GM19324 (cell line): ENCODE results near the gene NRTN.
"Not testable (repeated sequence)": the region's sequence is repeated elsewhere in the genome, so short reads cannot be mapped to it uniquely, and the experiment has no call there.

Experiments used
- ATAC-seq: cut with Tn5 transposase; IDR thresholded peaks from one replicate; pipeline ENCODE4 v1.9.1; 2021; ENCODE audit warnings: mild to moderate bottlenecking, moderate library complexity; ENCODE audit not compliant: unreplicated experiment, low FRiP score

The NRTN gene

GRCh38 chr19:5832527-5833216, 27.8 kb downstream of the NRTN start:
- ATAC-seq: no peak

GRCh38 chr19:5837761-5838352, 33.0 kb downstream of the NRTN start:
- ATAC-seq: no peak

DNA sequence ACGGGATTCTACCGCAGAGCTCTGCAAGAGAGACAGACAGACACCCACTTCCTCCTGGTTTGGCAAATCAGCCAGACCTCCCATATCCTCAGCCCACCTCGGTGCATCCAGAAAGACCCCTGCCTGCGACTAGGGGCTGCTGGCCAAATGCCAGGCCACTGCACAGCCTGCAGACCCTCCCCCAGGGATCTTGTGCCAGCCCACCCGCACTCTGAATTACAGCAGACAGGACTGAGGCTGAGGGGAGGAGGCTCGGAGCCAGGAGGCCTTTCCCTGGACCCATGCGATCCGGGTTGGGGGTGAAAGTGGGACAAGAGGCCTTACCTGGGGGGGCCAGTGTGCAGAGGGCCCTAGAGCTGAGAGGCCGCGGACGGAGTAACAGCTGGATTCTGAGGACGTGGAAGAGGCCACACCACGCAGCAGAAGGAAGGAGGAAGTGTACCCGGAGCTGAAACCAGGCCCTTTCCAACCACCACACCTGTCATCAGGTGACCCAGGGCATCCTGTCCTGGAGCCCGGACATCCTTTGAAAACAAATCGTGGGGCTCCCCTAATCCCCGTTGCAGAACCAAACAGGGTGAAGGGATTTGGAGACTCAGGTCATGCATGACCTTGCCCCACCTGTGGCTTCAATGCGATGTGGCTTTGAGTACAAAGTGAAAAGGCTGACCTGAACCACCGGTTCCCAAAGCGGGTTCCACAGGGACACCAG, 33.6 kb downstream of the NRTN start:
- ATAC-seq: no peak

DNA sequence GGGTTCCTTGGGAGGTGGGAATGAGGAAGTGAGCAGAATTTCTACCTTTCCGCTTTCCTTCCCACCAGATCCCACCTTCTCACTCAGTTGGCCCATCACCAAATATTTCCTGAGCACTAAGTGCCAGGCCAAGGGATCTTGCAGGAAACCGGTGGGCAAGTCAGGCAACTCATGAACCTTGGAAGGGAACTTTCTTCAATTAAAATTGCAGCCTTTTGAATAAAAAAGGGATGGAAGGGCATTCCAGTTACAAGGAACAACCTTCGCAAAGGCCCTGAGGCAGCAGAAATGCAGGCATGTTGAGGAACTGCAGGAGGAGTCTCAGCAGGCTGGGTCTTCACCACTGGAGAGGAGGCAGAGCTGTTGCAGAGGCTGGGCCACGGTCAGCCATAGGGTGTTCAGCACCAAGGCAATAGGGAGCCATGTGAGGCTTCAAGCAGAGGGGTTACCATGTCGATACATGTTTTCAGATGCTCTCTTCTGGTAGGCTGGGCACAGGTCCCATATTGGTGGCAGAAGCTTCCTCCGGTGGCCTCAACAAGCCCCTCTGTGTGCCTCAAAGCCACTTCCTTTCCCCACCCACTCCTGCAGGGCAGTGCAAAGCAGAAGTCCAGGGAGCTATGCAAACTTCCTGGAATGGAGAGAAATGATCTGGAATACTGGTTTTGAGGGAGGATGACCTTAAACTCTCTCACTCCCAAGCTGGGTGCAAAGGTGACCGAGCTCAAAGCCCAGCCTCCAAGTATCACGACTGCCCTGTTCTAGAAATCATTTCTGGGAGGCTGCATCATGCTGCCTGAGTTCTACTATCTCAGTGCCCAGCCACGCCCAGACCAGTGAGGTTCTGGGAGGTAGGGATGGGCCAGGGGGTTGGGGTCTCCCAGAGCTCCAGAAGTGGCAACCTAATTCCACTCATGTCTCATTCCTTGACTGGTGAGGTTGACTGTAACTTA, 34.5 kb downstream of the NRTN start, which contains the start of gene FUT6:
TSS of gene FUT6 (minus strand) at position 638 of the 953 bp plus-strand sequence. CDS start 7,135 bp downstream, outside the sequence.
- ATAC-seq: no peak

DNA sequence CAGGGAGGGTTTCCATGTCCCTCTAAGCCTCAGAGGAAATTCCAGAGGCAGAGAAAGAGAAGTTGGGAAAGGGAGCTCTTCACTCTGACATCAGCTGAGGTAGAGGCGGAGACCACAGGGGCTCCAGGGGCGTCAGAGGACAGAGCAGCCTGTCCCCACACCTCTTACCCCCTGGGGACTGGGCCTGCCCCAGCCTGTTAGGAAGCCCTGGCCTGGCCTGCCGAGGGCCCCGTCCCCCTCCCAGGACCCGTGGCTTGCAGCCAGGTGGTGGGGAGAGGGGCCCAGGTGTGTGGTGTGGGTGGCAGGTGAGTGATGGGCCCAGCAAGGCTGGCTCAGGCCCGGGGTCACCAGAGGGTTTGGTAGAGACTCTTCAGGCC, 36.9 kb downstream of the NRTN start:
- ATAC-seq: not testable (repeated sequence)

DNA sequence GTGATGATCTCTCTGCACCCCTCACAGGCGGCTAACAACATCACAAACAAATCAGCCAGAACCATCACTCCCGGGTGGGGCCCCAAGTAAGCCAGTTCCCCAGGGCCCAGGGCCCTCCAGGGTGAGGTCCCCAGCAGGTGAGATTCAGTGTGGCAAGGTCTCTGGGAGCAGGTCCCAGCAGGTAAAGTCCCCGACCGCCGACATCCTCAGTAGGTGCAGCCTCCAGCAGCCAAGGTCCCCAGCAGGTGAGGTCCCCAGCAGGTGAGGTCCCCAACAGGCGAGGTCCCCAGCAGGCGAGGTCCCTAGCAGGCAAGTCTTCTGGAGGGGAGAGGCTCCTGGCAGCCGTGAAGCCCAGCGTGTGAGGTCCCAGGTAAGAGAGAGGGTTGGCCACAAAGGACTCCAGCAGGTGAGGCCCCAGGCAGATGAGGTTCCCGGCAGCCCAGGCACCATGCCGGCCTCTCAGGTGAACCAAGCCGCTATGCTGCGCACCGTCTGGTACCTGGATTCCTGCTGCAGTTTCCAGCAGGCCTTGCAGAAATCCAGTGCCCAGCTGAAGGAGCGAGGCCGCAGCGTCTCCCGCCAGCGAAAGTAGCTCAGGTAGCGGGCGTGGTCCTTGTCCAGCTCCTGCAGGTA, 38.5 kb downstream of the NRTN start:
- ATAC-seq: no peak

- ATAC-seq: no peak
Measured at GRCh38 chr19:5844456-5845433, 39.9 kb downstream of the NRTN start.

DNA sequence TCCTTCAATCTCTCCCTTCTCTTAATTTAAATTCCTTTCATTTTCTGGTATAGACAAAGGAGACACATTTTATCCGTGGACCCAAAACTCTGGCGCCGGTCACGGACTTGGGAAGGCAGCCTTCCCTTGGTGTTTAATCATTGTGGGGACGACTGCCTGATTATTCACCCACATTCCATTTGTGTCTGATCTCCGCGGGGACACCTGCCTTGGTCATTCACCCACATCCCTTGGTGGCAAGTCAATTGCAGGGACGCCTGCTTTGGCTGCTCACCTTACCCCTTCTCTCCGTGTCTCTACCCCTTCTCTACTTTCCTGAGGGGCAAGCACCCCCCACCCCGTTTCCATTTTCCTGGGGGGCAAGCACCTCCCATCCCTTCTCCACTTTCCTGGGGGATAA, 43.0 kb downstream of the NRTN start:
- not testable (repeated sequence) for ATAC-seq

GRCh38 chr19:5848621-5849020, 43.8 kb downstream of the NRTN start:
- ATAC-seq: not testable (repeated sequence)

DNA sequence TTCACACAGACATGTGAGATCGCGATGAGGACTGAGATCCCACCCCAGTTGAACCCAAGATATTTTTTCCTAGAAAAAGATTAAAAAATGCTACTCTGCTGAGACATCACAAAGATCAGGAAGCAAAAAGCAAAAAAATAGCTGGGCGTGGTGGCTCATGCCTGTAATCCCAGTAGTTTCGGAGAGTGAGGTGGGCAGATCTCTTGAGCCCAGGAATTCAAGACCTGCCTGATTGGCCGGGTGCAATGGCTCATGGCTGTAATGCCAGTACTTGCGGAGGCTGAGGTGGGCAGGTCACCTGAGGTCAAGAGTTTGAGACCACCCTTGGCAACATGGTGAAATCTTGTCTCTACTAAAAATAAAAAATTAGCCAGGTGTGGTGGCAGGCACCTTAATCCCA, 45.3 kb downstream of the NRTN start:
- ATAC-seq: no peak

DNA sequence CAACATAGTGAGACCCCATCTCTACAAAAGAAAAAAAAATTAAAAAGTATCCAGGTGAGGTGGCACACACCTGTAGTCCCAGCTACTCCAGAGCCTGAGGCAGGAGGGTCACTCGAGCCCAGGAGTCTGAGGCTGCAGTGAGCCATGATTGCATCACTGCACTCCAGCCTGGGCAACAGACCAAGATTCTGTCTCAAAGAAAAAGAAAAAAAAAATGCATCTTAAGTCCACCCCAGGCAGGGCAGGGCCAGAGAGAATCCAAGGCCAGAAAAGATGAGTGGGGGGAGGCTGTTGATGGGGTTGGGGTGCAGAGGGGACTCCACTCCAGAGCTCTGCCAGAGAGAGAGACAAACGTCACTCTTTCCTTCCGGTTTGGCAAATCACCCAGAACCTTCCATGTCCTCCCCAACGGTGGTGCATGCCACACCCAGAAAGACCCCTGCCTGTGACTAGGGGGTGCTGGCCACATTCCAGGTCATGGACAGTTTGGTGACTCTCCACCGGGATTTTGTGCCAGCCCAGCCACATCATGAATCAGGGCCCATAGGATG, 46.0 kb downstream of the NRTN start:
- ATAC-seq: no peak

DNA sequence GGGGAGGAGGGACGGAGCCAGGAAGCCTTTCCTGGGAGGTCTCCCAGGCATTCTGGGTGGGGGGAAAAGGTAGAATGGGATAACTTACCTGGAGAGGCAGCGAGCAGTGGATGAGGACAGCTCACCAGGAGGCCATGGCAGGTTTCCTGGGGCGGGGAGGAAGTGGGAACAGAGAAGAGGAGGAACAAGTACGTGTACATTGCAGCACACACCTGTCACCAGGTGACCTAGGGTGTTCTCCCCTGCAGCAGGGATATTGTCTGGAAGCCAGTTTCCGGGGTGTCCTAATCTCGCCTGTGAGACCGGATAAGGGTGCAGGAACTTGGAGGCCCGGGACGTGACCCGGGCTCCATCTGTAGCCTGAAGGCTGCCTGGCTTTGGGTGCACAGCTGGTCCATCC, 46.4 kb downstream of the NRTN start, which contains the start of gene FUT3:
TSS of gene FUT3 (minus strand) at position 148 of the 400 bp plus-strand sequence.
- ATAC-seq: no peak

GRCh38 chr19:5854121-5854520, 49.3 kb downstream of the NRTN start:
- ATAC-seq: not testable (repeated sequence)

GRCh38 chr19:5855151-5855550, 50.3 kb downstream of the NRTN start:
- ATAC-seq: not testable (repeated sequence)

DNA sequence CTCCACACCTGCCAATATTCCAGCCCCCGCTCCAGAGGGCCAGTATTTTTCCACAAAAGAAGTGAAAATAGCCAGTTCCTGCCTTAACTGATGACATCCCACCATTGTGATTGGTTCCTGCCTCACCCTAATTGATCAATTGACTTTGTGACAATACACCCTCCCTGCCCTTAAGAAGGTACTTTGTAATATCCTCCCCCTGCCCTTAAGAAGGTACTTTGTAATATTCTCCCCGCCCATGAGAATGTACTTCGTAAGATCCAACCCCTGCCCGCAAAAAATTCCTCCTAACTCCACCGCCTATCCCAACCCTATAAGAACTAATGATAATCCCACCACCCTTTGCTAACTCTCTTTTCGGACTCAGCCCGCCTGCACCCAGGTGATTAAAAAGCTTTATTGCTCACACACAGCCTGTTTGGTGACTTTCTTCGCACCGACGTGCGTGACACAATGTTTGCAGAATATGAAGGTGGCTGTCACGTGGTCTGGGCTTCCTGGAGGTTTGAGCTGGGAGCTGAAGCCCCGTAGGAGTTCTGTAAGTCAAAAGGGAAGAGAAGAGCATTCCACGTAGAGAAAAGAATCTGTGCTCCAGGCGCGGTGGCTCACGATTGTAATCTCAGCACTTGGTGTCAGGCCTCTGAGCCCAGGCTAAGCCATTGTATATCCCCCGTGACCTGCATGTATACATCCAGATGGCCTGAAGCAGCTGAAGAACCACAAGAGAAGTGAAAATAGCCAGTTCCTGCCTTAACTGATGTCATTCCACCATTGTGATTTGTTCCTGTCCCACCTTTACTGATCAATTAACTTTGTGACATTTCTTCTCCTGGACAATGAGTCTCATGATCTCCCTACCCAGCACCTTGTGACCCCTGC, 52.6 kb downstream of the NRTN start:
- ATAC-seq: no peak

DNA sequence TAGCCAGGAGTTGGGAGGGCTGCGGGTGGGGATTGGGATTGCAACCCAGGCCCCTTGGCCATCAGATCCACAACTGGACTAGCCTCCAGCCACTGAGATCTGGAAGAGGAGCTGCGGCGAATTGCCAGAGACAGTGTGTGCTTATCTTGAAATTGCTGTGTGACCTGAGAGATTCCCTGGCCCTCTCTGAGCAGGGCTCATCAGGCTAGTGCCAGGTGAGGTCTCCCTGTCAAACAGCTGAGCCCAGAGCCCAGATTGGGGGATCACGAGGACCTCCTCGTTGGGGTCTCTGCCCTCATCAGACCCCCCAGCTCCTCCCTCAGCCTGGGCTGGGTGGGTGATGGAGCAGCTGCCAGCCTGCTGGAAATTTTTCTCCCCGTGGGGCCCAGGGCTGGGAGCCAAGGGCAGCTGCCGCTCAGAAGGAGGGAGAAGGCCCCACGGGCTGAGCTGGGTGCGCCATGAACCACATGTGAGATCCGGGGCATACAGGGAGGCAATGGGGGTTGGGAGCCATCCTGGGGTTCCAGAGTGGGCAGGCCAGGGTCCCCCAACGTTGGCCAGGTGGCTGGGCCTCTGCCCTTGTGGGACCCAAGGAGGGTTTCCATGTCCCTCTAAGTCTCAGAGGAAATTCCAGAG, 58.3 kb downstream of the NRTN start:
- ATAC-seq: no peak
